Liver (tissue), 3 donors: ENCODE data around the gene NET1.

ENCODE experiments used
- ATF3 ChIP-seq: IDR thresholded peaks from 2 replicates; pipeline ENCODE4 v1.6.1; 2016; ENCODE audit warnings: antibody characterized with exemption
- CTCF ChIP-seq: fragments of 150-350 bp; IDR thresholded peaks from 2 replicates; pipeline ENCODE4 v1.5.1; 2017; ENCODE audit warnings: improper control_type of control experiment, low read depth, low read length; ENCODE audit not compliant: missing input control
- JUND ChIP-seq, 2 donors: IDR thresholded peaks; 2 replicates each; pipeline ENCODE4 v1.6.1; 2016; ENCODE audit warnings: antibody characterized with exemption in 2 of 2
- RAD21 ChIP-seq, 2 donors: IDR thresholded peaks; 2 replicates each; pipeline ENCODE4 v1.6.1; 2016; ENCODE audit warnings: antibody characterized with exemption in 2 of 2, mild to moderate bottlenecking in 2 of 2
- REST ChIP-seq: IDR thresholded peaks from 2 replicates; pipeline ENCODE4 v1.6.1; 2016; ENCODE audit warnings: antibody characterized with exemption, mild to moderate bottlenecking
- SP1 ChIP-seq: IDR thresholded peaks from 2 replicates; pipeline ENCODE4 v1.6.1; 2018; ENCODE audit warnings: antibody characterized with exemption, mild to moderate bottlenecking
- TAF1 ChIP-seq: conservative IDR thresholded peaks from 2 replicates; pipeline ENCODE4 v1.6.1; 2016; ENCODE audit warnings: antibody characterized with exemption, mild to moderate bottlenecking
- donor health status: healthy.
- donor health status: healthy.

- TF ChIP-seq RAD21 (IDR thresholded peaks at IDR 0.05) (no peak), TAF1 (no peak), CTCF (no peak), JUND (IDR thresholded peaks at IDR 0.05) (no peak), ATF3 (no peak), SP1 (no peak), REST (no peak)
These were observed 46.8 kb downstream of the NET1 start for GRCh38 chr10:5458949-5459747.
